GM18870 (cell line): ENCODE measurements around the gene FERMT3.

ENCODE experiments used
- ATAC-seq: cut with Tn5 transposase; IDR thresholded peaks from one replicate; pipeline ENCODE4 v1.9.1; 2021; ENCODE audit warnings: moderate library complexity; ENCODE audit not compliant: unreplicated experiment

The FERMT3 gene

GRCh38 chr11:64262271-64263002 is 55.9 kb downstream of the FERMT3 start:
- ATAC-seq, result no peak

DNA sequence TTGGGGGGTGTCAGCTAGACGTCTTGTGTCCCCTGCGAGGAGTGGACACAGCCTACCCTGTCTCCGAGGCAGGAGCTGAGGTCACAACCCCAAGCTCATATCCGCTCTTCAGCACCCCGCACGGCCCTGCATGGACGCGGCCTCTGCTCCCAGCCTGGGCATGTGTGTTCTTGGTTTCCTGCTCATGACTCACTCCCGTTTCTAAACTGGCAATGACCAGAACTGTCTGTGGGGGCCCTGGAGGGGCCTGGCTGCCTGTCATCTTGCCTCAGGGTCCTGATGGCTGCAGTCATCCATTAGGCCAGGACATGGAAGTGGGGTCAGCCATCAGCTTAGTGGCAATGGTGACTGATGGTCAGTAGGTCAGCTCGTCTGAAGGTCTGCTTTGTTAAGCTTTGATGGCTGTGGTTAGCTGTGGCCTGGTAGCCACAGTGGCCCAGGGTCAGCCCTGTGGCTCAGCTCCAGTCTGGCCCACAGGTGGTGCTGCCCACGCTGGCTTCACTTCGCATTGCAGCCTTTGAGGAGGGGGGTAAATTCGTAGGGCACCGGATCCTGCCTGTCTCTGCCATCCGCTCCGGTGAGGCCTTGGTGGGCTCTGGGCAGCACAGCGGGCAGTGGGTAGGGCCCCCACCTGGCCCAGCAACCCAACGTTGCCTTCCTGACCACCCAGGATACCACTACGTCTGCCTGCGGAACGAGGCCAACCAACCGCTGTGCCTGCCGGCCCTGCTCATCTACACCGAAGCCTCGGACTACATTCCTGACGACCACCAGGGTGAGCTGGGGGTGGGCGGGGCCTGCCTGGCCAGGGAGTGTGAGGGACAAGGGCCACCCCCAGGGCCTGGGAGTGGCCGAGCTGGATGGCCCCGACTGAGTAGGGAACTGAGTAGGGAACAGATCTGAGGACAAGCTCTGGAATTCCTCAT is 56.8 kb downstream of the FERMT3 start:
- no peak for ATAC-seq

DNA sequence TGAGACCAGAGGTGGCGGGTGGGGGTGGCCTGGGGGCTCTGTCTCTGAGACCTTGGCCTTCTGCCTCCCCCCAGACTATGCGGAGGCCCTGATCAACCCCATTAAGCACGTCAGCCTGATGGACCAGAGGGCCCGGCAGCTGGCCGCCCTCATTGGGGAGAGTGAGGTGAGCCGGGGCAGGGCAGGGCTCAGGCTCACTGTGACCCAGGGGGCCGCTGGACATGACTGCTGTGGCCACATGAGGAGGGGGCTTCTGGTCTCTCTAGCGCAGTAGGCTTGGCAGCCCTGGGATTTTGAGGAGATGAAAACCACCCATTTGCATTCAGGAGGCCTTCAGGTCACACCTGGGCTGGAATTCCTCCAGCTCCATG is 57.4 kb downstream of the FERMT3 start:
- ATAC-seq, result no peak

DNA sequence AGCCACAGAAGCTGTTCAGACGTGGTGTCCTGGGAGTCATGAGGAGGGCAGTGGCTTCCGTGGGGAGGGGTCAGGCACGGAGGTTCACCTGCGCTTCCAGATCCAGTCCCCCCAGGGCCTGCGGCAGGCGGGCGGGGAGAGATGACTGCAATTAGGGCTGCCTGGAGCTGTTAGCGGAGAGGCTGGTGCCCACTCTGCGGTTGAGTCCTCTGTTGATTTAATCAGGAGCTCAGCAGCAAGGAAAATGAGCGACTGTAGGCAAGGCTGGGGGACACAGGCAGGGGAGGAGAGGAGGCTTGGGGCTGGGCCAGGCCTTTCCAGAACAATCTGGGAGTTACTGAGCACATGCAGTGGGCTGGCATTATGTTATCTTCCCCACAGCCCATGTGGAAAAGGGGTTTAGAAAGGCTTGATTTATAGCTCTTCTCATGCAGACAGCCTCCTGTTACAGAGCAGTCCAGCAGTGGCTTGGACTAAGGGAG is 57.9 kb downstream of the FERMT3 start:
- no peak for ATAC-seq

- no peak for ATAC-seq
These were observed 58.9 kb downstream of the FERMT3 start for GRCh38 chr11:64265176-64266160.

DNA sequence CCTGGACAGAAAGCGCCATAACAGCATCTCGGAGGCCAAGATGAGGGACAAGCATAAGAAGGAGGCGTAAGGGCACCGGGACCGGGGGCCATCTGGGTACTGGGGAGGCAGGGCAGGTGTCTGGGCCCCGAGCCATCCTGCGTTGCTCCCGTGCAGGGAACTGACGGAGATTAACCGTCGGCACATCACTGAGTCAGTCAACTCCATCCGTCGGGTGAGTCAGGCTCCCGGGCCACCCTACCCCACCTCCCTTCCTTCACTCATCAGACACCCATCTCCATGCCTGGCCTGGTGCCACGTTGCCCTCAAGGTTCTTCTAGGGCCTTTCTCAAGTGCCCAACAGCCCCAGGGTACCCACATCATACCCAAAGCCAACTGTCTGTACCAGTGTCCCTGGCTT is 59.8 kb downstream of the FERMT3 start:
- no peak for ATAC-seq

GRCh38 chr11:64267207-64267945 is 60.9 kb downstream of the FERMT3 start:
- ATAC-seq, result no peak

GRCh38 chr11:64268025-64268892 is 61.7 kb downstream of the FERMT3 start:
- ATAC-seq, result no peak

GRCh38 chr11:64268893-64269539 is 62.5 kb downstream of the FERMT3 start:
- peak; percentile 1 for ATAC-seq

DNA sequence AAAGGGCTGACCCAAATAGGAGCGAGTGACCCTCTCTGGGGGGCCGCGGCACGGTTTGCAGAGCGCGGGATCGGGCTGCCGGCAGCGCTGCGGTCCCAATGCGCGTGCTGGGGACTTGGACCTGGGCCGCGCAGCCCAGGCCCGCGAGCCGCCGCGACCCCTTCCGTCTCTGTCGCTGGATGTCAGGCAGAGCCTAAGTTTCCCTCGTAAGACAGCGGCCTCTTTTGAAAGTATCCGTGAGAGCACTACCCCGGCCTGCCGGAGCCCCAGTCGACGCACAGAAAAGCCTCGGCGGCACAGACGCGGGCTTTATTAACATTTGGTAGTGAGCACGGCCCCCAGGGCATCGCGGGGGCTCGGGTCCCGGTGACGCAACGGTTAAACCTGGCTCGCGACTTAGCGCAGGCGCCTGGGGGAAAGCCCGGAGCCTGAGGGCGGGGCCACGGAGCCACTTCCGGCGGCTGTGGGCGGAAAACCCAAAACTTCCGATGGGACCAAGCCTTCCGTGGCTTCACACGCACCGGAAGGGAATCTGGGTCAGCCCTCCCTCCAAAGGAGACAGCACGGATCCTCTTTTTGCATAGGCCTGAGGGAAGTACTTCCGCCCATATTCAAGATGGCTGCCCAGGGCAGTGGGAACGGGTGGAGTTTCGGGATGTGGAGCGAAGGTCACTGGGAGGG is 63.2 kb downstream of the FERMT3 start:
- ATAC-seq, result peak; percentile 68
